Measurements from ENCODE around the gene COL19A1.

COL19A1 gene

DNA sequence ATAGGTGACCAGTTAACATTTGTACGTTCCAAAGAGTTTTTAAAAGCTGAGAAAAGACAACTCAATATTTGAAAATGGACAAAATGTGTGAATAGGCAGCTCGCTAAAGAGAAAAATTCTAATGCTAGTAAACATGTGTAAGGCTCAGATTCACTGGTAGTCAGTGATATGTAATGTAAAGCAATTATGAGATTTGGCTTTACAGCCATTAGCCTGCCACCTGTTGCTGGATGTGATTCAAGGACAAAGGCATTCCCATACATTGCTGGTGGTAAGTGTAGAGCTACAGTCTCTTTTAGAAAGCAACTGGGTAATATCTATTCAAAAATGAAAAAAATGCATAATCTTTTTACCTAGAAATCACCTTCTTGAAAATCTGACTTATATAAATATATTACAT lies 114.3 kb downstream of the COL19A1 start:
- Histone ChIP-seq H3K9me3 (ENCODE audit: insufficient read depth, low read depth, low read length) (no peaks in the 10 kb centered on the region), H3F3A (ENCODE audit: low read depth) (no peaks in the 10 kb centered on the region), H4K20me1 (ENCODE audit: insufficient read depth, low read length, poor library complexity, severe bottlenecking) (no peaks in the 10 kb centered on the region), H3K9me2 (replicated peaks; ENCODE audit: low read depth, low read length) (no peaks in the 10 kb centered on the region), H2AFZ (ENCODE audit: low read length) (no peak overlapping the region), H3K79me2 (ENCODE audit: insufficient read depth, low read length) (no peaks in the 10 kb centered on the region), H3K4me2 (ENCODE audit: low read depth, low read length, poor library complexity, severe bottlenecking) (no peak overlapping the region), H3K27me3 (ENCODE audit: insufficient read depth, low read length, poor library complexity, severe bottlenecking) (no peaks in the 10 kb centered on the region), H3K36me3 (ENCODE audit: insufficient read depth, low read length) (no peaks in the 10 kb centered on the region), H3K4me1 (ENCODE audit: insufficient read depth, low read length, poor library complexity, severe bottlenecking) (no peaks in the 10 kb centered on the region), H3K9ac (ENCODE audit: low read depth, low read length, poor library complexity, severe bottlenecking) (no peak overlapping the region), H3K4me3 (ENCODE audit: low read length, poor library complexity, severe bottlenecking) (no peak overlapping the region)
- TF ChIP-seq EZH2phosphoT487 (IDR thresholded peaks at IDR 0.05; ENCODE audit: borderline replicate concordance) (no peak), CTCF (conservative IDR thresholded peaks at IDR 0.05; ENCODE audit: low read length) (no peak)

- Histone ChIP-seq H3K79me2 (ENCODE audit: insufficient read depth, low read length) (no peaks in the 10 kb centered on the region), H2AFZ (ENCODE audit: low read length) (no peak overlapping the region), H3K27me3 (ENCODE audit: insufficient read depth, low read length, poor library complexity, severe bottlenecking) (no peaks in the 10 kb centered on the region), H3K9ac (ENCODE audit: low read depth, low read length, poor library complexity, severe bottlenecking) (no peak overlapping the region), H3F3A (ENCODE audit: low read depth) (no peaks in the 10 kb centered on the region), H3K4me2 (ENCODE audit: low read depth, low read length, poor library complexity, severe bottlenecking) (no peak overlapping the region), H3K4me3 (ENCODE audit: low read length, poor library complexity, severe bottlenecking) (no peak overlapping the region), H4K20me1 (ENCODE audit: insufficient read depth, low read length, poor library complexity, severe bottlenecking) (no peaks in the 10 kb centered on the region), H3K36me3 (ENCODE audit: insufficient read depth, low read length) (no peaks in the 10 kb centered on the region), H3K9me2 (replicated peaks; ENCODE audit: low read depth, low read length) (no peaks in the 10 kb centered on the region), H3K9me3 (ENCODE audit: insufficient read depth, low read depth, low read length) (no peaks in the 10 kb centered on the region), H3K4me1 (ENCODE audit: insufficient read depth, low read length, poor library complexity, severe bottlenecking) (no peaks in the 10 kb centered on the region)
- TF ChIP-seq EZH2phosphoT487 (IDR thresholded peaks at IDR 0.05; ENCODE audit: borderline replicate concordance) (no peak), CTCF (conservative IDR thresholded peaks at IDR 0.05; ENCODE audit: low read length) (no peak)
Observed at GRCh38 chr6:69984506-69984905, 118.2 kb downstream of the COL19A1 start.

DNA sequence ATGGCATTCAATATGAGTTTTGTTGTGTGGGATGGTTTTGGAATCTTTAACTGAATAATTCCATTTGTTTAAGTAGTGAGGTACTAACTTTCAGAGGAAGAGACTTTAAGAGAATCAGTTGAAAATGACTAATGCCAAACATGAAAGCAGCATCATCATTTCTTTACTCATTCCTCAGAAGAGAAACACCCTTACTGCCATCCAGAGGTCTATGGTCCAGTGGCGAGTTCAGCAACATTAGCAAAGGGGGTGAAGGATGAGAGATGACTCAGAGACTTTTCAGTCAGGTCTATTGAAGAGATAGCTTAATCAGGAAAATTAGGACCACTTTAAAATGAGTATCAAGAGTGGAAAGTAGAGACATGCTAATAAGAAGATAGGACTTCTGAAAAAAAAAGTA lies 118.8 kb downstream of the COL19A1 start:
- TF ChIP-seq EZH2phosphoT487 (IDR thresholded peaks at IDR 0.05; ENCODE audit: borderline replicate concordance) (no peak), CTCF (conservative IDR thresholded peaks at IDR 0.05; ENCODE audit: low read length) (no peak)
- Histone ChIP-seq H3K36me3 (ENCODE audit: insufficient read depth, low read length) (no peaks in the 10 kb centered on the region), H3K4me1 (ENCODE audit: insufficient read depth, low read length, poor library complexity, severe bottlenecking) (no peaks in the 10 kb centered on the region), H3K9me2 (replicated peaks; ENCODE audit: low read depth, low read length) (no peaks in the 10 kb centered on the region), H3K4me3 (ENCODE audit: low read length, poor library complexity, severe bottlenecking) (no peak overlapping the region), H4K20me1 (ENCODE audit: insufficient read depth, low read length, poor library complexity, severe bottlenecking) (no peaks in the 10 kb centered on the region), H3K79me2 (ENCODE audit: insufficient read depth, low read length) (no peaks in the 10 kb centered on the region), H3K9me3 (ENCODE audit: insufficient read depth, low read depth, low read length) (no peaks in the 10 kb centered on the region), H3K27me3 (ENCODE audit: insufficient read depth, low read length, poor library complexity, severe bottlenecking) (no peaks in the 10 kb centered on the region), H3K9ac (ENCODE audit: low read depth, low read length, poor library complexity, severe bottlenecking) (no peak overlapping the region), H2AFZ (ENCODE audit: low read length) (no peak overlapping the region), H3K4me2 (ENCODE audit: low read depth, low read length, poor library complexity, severe bottlenecking) (no peak overlapping the region), H3F3A (ENCODE audit: low read depth) (no peaks in the 10 kb centered on the region)

Data from Loucy (cell line).